Glutamatergic neuron (in vitro differentiated cells): ENCODE data around the gene POU2F1. TPM values are rescaled to one million over a fixed set of nuclear protein-coding genes. Genes with fewer than 3 reads are reported as not detected.
"Not testable (repeated sequence)": the region's sequence is repeated elsewhere in the genome, so short reads cannot be mapped to it uniquely, and the experiment has no call there.

Experiments used
- DNase-seq: peaks from one replicate; pipeline ENCODE4 v3.0.0; 2022
- H3K27ac Mint-ChIP-seq: one replicate; pipeline ENCODE4 v1.8.0; 2020; ENCODE audit warnings: mild to moderate bottlenecking, mixed read lengths, inconsistent platforms; ENCODE audit not compliant: unreplicated experiment
- H3K27me3 Mint-ChIP-seq: one replicate; pipeline ENCODE4 v1.8.0; 2020; ENCODE audit warnings: mild to moderate bottlenecking, moderate library complexity, mixed read lengths, inconsistent platforms; ENCODE audit not compliant: unreplicated experiment
- H3K36me3 Mint-ChIP-seq: one replicate; pipeline ENCODE4 v1.8.0; 2020; ENCODE audit warnings: mild to moderate bottlenecking, mixed read lengths, inconsistent platforms; ENCODE audit not compliant: unreplicated experiment
- H3K4me1 Mint-ChIP-seq: one replicate; pipeline ENCODE4 v1.8.0; 2020; ENCODE audit warnings: mild to moderate bottlenecking, low read depth, mixed read lengths, inconsistent platforms; ENCODE audit not compliant: unreplicated experiment
- H3K4me3 Mint-ChIP-seq: one replicate; pipeline ENCODE4 v1.8.0; 2020; ENCODE audit warnings: mild to moderate bottlenecking, mixed read lengths, inconsistent platforms; ENCODE audit not compliant: unreplicated experiment
- H3K9me3 Mint-ChIP-seq: one replicate; pipeline ENCODE4 v1.8.0; 2020; ENCODE audit warnings: mild to moderate bottlenecking, moderate library complexity, mixed read lengths, inconsistent platforms; ENCODE audit not compliant: unreplicated experiment
- CTCF ChIP-seq: fragments of 200-600 bp; sonication (generic); IDR thresholded peaks from one replicate; pipeline ENCODE4 v1.5.0; 2021; ENCODE audit not compliant: partially characterized antibody, unreplicated experiment
- total RNA-seq: library from RNA; stranded (reverse); fragmentation: NEBNext Ultra II Directional; extraction: Animal tissue kit (Norgen Biotek cat#: 25700); gene quantifications from one replicate; pipeline ENCODE4 v1.2.1, GENCODE V29; 2021; ENCODE audit not compliant: unreplicated experiment

The POU2F1 gene
- total RNA-seq, 1 donor from 2014 or later: 37.7 TPM

DNA sequence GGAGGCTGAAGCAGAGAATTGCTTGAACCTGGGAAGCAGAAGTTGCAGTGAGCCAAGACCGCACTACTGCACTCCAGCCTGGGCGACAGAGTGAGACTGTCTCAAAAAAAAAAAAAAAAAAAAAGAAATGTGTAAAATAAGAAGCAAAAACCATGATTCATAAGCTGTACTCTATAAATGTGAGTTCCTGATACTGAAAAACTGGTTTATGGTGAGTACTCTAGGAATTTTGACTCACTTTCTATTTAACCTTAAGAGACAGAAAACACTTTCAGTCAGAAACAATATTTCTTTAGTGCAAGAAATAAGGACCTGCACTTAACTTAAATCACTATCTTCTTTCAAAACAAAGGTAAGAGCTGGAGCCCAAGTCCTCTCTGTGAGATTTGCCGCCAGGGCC is 19.9 kb upstream of the POU2F1 start:
- TF ChIP-seq CTCF: no peak
- Mint-ChIP-seq H3K27ac (no peak overlapping the region), H3K9me3 (peaks cover 7% of the 10 kb centered on the region), H3K36me3 (no peaks in the 10 kb centered on the region), H3K27me3 (peaks cover 9% of the 10 kb centered on the region), H3K4me1 (peaks cover 24% of the 10 kb centered on the region), H3K4me3 (no peak overlapping the region)
- DNase-seq: no peak

- H3K36me3 Mint-ChIP-seq: no peaks in the 10 kb centered on the region
- no peak for TF ChIP-seq CTCF
- no peak overlapping the region for H3K4me3 Mint-ChIP-seq
- no peak overlapping the region for H3K27ac Mint-ChIP-seq
- peaks cover 7% of the 10 kb centered on the region for H3K9me3 Mint-ChIP-seq
- H3K27me3 Mint-ChIP-seq: peaks cover 9% of the 10 kb centered on the region
- no peak for DNase-seq
- H3K4me1 Mint-ChIP-seq: peaks cover 18% of the 10 kb centered on the region
Observed at GRCh38 chr1:167202049-167202448, 18.6 kb upstream of the POU2F1 start.

DNA sequence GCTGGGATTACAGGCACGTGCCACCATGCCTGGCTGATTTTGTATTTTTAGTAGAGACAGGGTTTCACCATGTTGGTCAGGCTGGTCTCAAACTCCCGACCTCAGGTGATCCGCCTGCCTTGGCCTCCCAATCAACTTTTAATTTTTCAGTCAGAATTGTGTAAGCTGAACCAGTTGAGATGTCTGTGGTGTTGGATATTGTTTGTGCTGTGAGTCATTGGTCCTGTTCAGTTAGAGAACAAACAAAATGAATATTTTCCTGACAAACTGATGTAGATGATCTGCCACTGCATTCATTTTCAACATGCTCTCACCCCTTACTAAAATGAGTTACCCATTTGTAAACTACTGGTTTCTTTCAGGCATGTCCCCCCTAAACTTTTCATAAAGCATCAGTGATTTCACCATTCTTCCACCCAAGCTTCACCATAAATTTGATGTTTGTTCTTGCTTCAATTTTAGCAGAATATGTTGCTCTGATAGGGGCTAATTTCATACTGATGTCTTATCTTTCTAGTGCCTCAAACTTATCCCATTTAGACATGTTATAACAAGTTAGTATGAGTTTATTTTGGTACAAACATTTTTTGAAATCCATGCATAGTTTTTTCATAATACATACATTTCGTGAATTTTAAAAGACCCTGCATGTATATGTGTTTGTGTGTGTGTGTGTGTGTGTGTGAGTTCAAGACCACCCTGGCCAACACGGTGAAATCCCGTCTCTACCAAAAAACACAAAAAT is 15.2 kb upstream of the POU2F1 start:
- not testable (repeated sequence) for H3K36me3 Mint-ChIP-seq, H3K4me1 Mint-ChIP-seq, H3K27ac Mint-ChIP-seq, DNase-seq, H3K9me3 Mint-ChIP-seq, H3K27me3 Mint-ChIP-seq, H3K4me3 Mint-ChIP-seq

DNA sequence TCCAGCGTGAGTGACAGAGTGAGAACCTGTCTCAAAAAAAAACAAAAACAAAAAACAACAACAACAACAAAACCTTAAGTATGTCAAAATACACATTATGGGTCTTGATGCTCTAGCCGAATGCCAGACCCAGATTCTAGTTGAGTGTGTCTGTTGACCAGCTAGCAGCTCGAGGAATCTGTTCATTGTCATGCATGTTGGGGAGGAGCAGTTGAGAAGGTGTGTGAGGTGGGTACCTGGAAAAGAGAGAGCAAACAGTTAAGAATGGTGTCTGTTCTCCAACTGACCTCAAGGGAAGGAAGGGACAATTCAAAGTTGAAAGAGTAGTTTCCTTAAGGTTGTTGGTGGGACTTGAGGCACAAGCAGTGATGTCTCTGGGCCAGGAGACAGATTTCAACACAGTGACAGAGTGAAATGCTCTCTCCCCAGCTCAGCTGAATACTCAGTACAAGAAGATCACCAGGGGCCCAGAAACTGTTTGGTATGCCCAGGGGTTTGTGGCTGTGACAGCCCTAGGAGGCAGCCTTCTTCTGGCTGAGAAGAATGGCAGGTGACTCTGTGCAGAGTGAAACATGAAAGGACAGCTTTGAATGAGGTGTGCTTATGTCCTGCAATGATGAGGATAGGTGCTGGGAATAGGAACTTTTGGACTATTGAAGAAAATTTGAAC is 14.4 kb upstream of the POU2F1 start:
- H3K27ac Mint-ChIP-seq: no peak overlapping the region
- H3K27me3 Mint-ChIP-seq: no peaks in the 10 kb centered on the region
- DNase-seq: no peak
- no peak for TF ChIP-seq CTCF
- H3K9me3 Mint-ChIP-seq: no peaks in the 10 kb centered on the region
- H3K4me1 Mint-ChIP-seq: no peaks in the 10 kb centered on the region
- H3K4me3 Mint-ChIP-seq: no peak overlapping the region
- H3K36me3 Mint-ChIP-seq: peaks cover 6% of the 10 kb centered on the region

GRCh38 chr1:167207940-167208623 is 12.6 kb upstream of the POU2F1 start:
- H3K4me3 Mint-ChIP-seq: no peak overlapping the region
- no peak overlapping the region for H3K27ac Mint-ChIP-seq
- no peaks in the 10 kb centered on the region for H3K9me3 Mint-ChIP-seq
- no peak for TF ChIP-seq CTCF
- peaks cover 6% of the 10 kb centered on the region for H3K36me3 Mint-ChIP-seq
- no peaks in the 10 kb centered on the region for H3K4me1 Mint-ChIP-seq
- H3K27me3 Mint-ChIP-seq: no peaks in the 10 kb centered on the region
- DNase-seq: no peak
